Measurements from ENCODE around the gene FER. TPM values are rescaled to one million over a fixed set of nuclear protein-coding genes. Genes with fewer than 3 reads are reported as not detected.
"Not testable (repeated sequence)": the region's sequence is repeated elsewhere in the genome, so short reads cannot be mapped to it uniquely, and the experiment has no call there.

FER gene
- total RNA-seq, 1 donor from 2014 or later: 11.8 TPM

GRCh38 chr5:108876451-108876850, 128.8 kb downstream of the FER start:
- Histone ChIP-seq H3K4me1 (no peaks in the 10 kb centered on the region), H3K9me3 (no peaks in the 10 kb centered on the region), H3K4me3 (no peak overlapping the region), H3K27ac (no peak overlapping the region), H3K27me3 (no peaks in the 10 kb centered on the region), H3K36me3 (no peaks in the 10 kb centered on the region)
- intact Hi-C loops (cut with DNase I): no loop called here
- DNase-seq (ENCODE audit: low spot score in 2 of 2): no peak
- TF ChIP-seq CTCF (IDR thresholded peaks at IDR 0.05): no peak

- Histone ChIP-seq H3K27ac (no peak overlapping the region), H3K4me3 (no peak overlapping the region), H3K4me1 (no peaks in the 10 kb centered on the region), H3K9me3 (no peaks in the 10 kb centered on the region), H3K36me3 (no peaks in the 10 kb centered on the region), H3K27me3 (no peaks in the 10 kb centered on the region)
- intact Hi-C loops (cut with DNase I): no loop called here
- DNase-seq (ENCODE audit: low spot score in 2 of 2): no peak
- no peak for TF ChIP-seq CTCF (IDR thresholded peaks at IDR 0.05)
Measured at GRCh38 chr5:108878756-108879155, 131.1 kb downstream of the FER start.

GRCh38 chr5:108881133-108881532, 133.4 kb downstream of the FER start:
- intact Hi-C loops (cut with DNase I): no loop called here
- DNase-seq (ENCODE audit: low spot score in 2 of 2): no peak
- H3K4me1 ChIP-seq: no peaks in the 10 kb centered on the region
- H3K9me3 ChIP-seq: no peaks in the 10 kb centered on the region
- no peaks in the 10 kb centered on the region for H3K27me3 ChIP-seq
- TF ChIP-seq CTCF (IDR thresholded peaks at IDR 0.05): no peak
- H3K27ac ChIP-seq: no peak overlapping the region
- H3K4me3 ChIP-seq: no peak overlapping the region
- H3K36me3 ChIP-seq: no peaks in the 10 kb centered on the region

- no peak for DNase-seq (ENCODE audit: low spot score in 2 of 2)
- H3K36me3 ChIP-seq: no peaks in the 10 kb centered on the region
- H3K9me3 ChIP-seq: no peaks in the 10 kb centered on the region
- intact Hi-C loops (cut with DNase I): no loop called here
- no peaks in the 10 kb centered on the region for H3K4me1 ChIP-seq
- H3K4me3 ChIP-seq: no peak overlapping the region
- no peak overlapping the region for H3K27ac ChIP-seq
- no peaks in the 10 kb centered on the region for H3K27me3 ChIP-seq
- no peak for TF ChIP-seq CTCF (IDR thresholded peaks at IDR 0.05)
Measured at GRCh38 chr5:108884736-108885135, 137.0 kb downstream of the FER start.

- Histone ChIP-seq H3K27me3 (no peaks in the 10 kb centered on the region), H3K27ac (no peak overlapping the region), H3K4me3 (no peak overlapping the region), H3K9me3 (no peaks in the 10 kb centered on the region), H3K4me1 (no peaks in the 10 kb centered on the region), H3K36me3 (peaks cover 0 to 15% of the 10 kb centered on the region in 2 donors)
- no peak for TF ChIP-seq CTCF (IDR thresholded peaks at IDR 0.05)
- intact Hi-C loops (cut with DNase I): no loop called here
- no peak for DNase-seq (ENCODE audit: low spot score in 2 of 2)
Measured at GRCh38 chr5:108898257-108898656, 150.6 kb downstream of the FER start.

GRCh38 chr5:108898707-108899106, 151.0 kb downstream of the FER start:
- Histone ChIP-seq H3K4me3 (no peak overlapping the region), H3K27me3 (no peaks in the 10 kb centered on the region), H3K9me3 (no peaks in the 10 kb centered on the region), H3K36me3 (peaks cover 0 to 12% of the 10 kb centered on the region in 2 donors), H3K27ac (no peak overlapping the region), H3K4me1 (no peaks in the 10 kb centered on the region)
- no peak for DNase-seq (ENCODE audit: low spot score in 2 of 2)
- TF ChIP-seq CTCF (IDR thresholded peaks at IDR 0.05): no peak
- intact Hi-C loops (cut with DNase I): no loop called here

- H3K9me3 ChIP-seq; H3K4me3 ChIP-seq; H3K27ac ChIP-seq; H3K4me1 ChIP-seq; intact Hi-C loops (cut with DNase I); DNase-seq (ENCODE audit: low spot score in 2 of 2); H3K27me3 ChIP-seq: not testable (repeated sequence)
- H3K36me3 ChIP-seq: peaks cover 0 to 11% of the 10 kb centered on the region in 2 donors
Measured at GRCh38 chr5:108899244-108899643, 151.5 kb downstream of the FER start.
